GM23248 (cell line): ENCODE data around the gene SCYGR3. TPM values are rescaled to one million over a fixed set of nuclear protein-coding genes. Genes with fewer than 3 reads are reported as not detected.

Experiments
- DNase-seq: peaks from one replicate; pipeline ENCODE4 v3.0.0-alpha.2; 2015
- H2AFZ ChIP-seq: fragments of 200-600 bp; sonication (generic); 2 replicates; pipeline ENCODE4 v1.6.1; 2016; ENCODE audit warnings: antibody characterized with exemption
- H3F3A ChIP-seq: fragments of 200-600 bp; sonication (generic); 2 replicates; pipeline ENCODE4 v1.6.1; 2016; ENCODE audit warnings: mild to moderate bottlenecking, antibody characterized with exemption, mixed run types; ENCODE audit not compliant: insufficient read depth
- H3K27ac ChIP-seq: fragments of 200-600 bp; sonication (generic); 2 replicates; pipeline ENCODE4 v1.5.1; 2016; ENCODE audit warnings: mild to moderate bottlenecking
- H3K27me3 ChIP-seq: fragments of 200-600 bp; sonication (generic); replicated peaks from 2 replicates; pipeline ENCODE4 v1.6.1; 2016; ENCODE audit warnings: mild to moderate bottlenecking; ENCODE audit not compliant: insufficient read depth
- H3K36me3 ChIP-seq: fragments of 200-600 bp; sonication (generic); 2 replicates; pipeline ENCODE4 v1.6.1; 2016; ENCODE audit warnings: low read depth, mild to moderate bottlenecking
- H3K4me1 ChIP-seq: fragments of 200-600 bp; sonication (generic); 2 replicates; pipeline ENCODE4 v1.6.1; 2016; ENCODE audit warnings: mild to moderate bottlenecking; ENCODE audit not compliant: insufficient read depth
- H3K4me2 ChIP-seq: fragments of 200-600 bp; sonication (generic); one replicate; pipeline ENCODE4 v1.6.1; 2016; ENCODE audit warnings: mild to moderate bottlenecking; ENCODE audit not compliant: unreplicated experiment
- H3K4me3 ChIP-seq: fragments of 200-600 bp; sonication (generic); 2 replicates; pipeline ENCODE4 v1.5.1; 2016; ENCODE audit warnings: mild to moderate bottlenecking
- H3K79me2 ChIP-seq: fragments of 200-600 bp; sonication (generic); 2 replicates; pipeline ENCODE4 v1.6.1; 2016; ENCODE audit warnings: mild to moderate bottlenecking; ENCODE audit not compliant: insufficient read depth
- H3K9ac ChIP-seq: fragments of 200-600 bp; sonication (generic); 2 replicates; pipeline ENCODE4 v1.6.1; 2016; ENCODE audit warnings: mild to moderate bottlenecking
- H3K9me2 ChIP-seq: fragments of 200-600 bp; sonication (generic); 2 replicates; pipeline ENCODE4 v1.6.1; 2016; ENCODE audit warnings: mixed run types, mild to moderate bottlenecking, moderate library complexity; ENCODE audit not compliant: insufficient read depth
- H3K9me3 ChIP-seq: fragments of 200-600 bp; sonication (generic); one replicate; pipeline ENCODE4 v1.6.1; 2017; ENCODE audit warnings: low read depth
- H4K20me1 ChIP-seq: fragments of 200-600 bp; sonication (generic); 2 replicates; pipeline ENCODE4 v1.6.0; 2016; ENCODE audit not compliant: insufficient read depth
- EZH2 ChIP-seq: fragments of 200-600 bp; sonication (generic); IDR thresholded peaks from 2 replicates; pipeline ENCODE4 v1.6.1; 2018; ENCODE audit warnings: antibody characterized with exemption, mild to moderate bottlenecking; ENCODE audit not compliant: insufficient read depth, poor library complexity, severe bottlenecking
- EZH2phosphoT487 ChIP-seq: fragments of 200-600 bp; sonication (generic); IDR thresholded peaks from 2 replicates; pipeline ENCODE4 v1.6.1; 2018; ENCODE audit warnings: antibody characterized with exemption, moderate library complexity, mild to moderate bottlenecking, low read depth; ENCODE audit not compliant: insufficient read depth
- WGBS, 2 experiments: methylation state at CpG; one replicate each; pipeline ENCODE4 v1.1.6; 2015 to 2017; ENCODE audit warnings: low lambda C conversion rate in 2 of 2, low coverage in 1 of 2; ENCODE audit errors: missing lambda C conversion rate in 2 of 2; 5-methylcytosine and 5-hydroxymethylcytosine counted together
- in situ Hi-C: fragments of 300-500 bp; cut with MboI; formaldehyde crosslinking; loops from 2 replicates; pipeline ENCODE4 v1.15.0; 2020
- polyA plus RNA-seq: library from polyadenylated mRNA; unstranded; fragments of >200 nt; fragmentation: Nextera tagmentation; extraction: Ambion mirVana; gene quantifications from 2 replicates; pipeline ENCODE4 v1.2.1, GENCODE V29; 2016
- total RNA-seq: library from RNA; depleted of rRNA; stranded (reverse); fragments of >200 nt; shearing (Covaris generic); gene quantifications from 2 replicates; pipeline ENCODE4 v1.2.3, GENCODE V29; 2014

SCYGR3 gene
- total and polyA plus RNA-seq, 2 experiments from 2014 or later, result not detected

DNA sequence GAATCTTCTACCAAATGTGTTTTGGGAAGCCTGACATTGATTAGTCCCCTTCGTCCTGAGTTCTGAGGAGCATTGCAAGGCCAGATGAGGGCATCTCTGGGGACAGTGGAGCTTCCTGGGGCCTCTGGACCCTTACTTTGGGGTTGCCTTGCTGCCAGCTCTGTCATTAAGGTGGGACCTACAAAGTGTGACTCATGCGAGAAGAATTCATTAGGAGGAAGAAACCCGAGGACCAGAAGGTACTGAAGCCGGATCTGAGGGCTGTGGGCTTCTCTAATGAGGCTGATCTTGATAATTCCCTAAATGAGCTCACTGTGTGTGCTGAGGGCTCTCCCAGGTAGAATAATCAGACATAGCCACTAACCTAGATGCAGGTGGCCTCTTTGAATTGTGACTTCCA lies 16.6 kb downstream of the SCYGR3 start:
- H3K9me2 ChIP-seq, result no peaks in the 10 kb centered on the region
- 78 to 82% methylated on average over 4 of the region's 4 CpGs for WGBS, 2 experiments

DNA sequence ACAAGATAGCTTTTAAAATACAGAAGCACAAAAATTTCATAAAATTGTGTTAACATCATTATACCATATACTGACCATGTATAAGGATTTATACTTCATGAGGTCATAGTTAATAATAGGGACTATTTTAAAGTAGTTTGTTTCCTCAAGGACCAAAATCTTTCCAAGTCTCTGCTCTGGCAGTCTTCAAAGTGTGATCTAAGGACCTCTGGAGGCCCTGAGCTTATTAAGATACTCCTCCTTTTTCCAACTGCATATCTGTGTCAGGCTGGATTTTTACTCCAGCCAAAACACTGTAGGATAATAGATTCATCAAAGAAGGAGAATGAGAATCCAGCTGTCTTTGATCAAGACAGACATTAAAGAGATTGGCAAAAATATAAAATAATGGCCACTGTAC lies 17.6 kb downstream of the SCYGR3 start:
- Histone ChIP-seq H2AFZ (no peak overlapping the region), H3K4me2 (no peak overlapping the region), H3K9me3 (no peaks in the 10 kb centered on the region), H3K4me1 (no peaks in the 10 kb centered on the region), H3K27ac (no peak overlapping the region), H3K9ac (no peak overlapping the region), H3K36me3 (no peaks in the 10 kb centered on the region), H3F3A (no peaks in the 10 kb centered on the region), H3K4me3 (no peak overlapping the region), H3K79me2 (no peaks in the 10 kb centered on the region), H3K27me3 (no peaks in the 10 kb centered on the region), H3K9me2 (no peaks in the 10 kb centered on the region), H4K20me1 (no peaks in the 10 kb centered on the region)
- TF ChIP-seq EZH2phosphoT487 (no peak), EZH2 (no peak)
- in situ Hi-C loops, result no loop called here
- no peak for DNase-seq

More for the DNA sequence above, 16.6 kb downstream of the SCYGR3 start:
- in situ Hi-C loops, result no loop called here
- no peak for DNase-seq
- Histone ChIP-seq H3K36me3 (no peaks in the 10 kb centered on the region), H3F3A (no peaks in the 10 kb centered on the region), H2AFZ (no peak overlapping the region), H3K79me2 (no peaks in the 10 kb centered on the region), H3K27ac (no peak overlapping the region), H3K4me2 (no peak overlapping the region), H3K27me3 (no peaks in the 10 kb centered on the region), H3K4me3 (no peak overlapping the region), H3K9ac (no peak overlapping the region), H3K9me3 (no peaks in the 10 kb centered on the region), H4K20me1 (no peaks in the 10 kb centered on the region), H3K4me1 (no peaks in the 10 kb centered on the region)
- TF ChIP-seq EZH2 (no peak), EZH2phosphoT487 (no peak)

DNA sequence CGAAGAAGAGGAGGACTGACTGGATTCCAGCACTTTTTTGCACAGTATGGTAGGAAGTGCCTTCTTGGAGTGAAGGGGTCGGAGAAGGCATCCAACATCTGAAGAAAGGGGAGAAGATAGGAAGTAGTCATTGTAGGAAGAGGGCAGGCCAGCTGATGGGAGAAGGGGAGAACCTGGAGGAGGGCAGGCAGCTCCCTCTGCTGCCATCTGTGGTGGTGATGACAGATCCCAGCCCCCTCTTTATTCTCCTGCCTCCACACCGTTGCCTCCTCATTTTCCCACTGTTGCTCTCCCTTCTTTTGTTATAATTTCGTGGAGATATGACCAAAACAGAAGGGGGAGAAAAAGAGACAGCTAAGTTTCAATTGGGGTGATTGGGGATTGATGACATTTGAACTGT lies 18.8 kb downstream of the SCYGR3 start:
- no peaks in the 10 kb centered on the region for H3K27me3 ChIP-seq

DNA sequence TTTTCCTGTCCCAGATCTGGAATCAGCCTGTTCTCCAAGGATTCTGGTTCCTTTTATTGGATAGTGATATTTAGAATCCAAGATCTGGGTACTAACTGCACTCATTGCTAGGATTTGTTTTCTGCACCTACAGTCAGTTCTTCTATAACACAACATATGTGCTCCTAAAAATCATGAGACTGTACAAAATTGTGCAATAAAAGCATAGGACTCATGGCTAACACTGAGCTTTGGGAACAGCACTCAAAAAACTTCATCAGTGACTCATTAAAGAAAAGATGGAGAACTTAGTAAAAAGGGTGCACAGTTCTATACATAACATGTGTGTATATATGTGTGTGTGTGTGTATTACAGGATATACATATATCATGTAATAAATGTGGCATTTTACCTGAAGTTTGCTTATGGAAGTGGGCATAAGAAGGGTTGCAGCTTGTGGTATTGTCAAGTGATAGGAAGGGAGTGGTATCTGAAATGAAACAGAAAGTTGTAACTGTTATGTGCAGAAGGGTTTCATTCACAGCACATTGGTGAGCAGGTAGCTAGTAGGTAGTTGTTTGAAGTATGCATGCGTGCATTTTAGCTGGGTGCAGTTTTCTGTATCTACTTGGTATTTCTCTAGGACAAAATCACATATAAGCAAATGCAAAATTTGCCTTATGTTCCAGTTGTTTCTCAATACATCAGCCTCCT lies 21.8 kb downstream of the SCYGR3 start:
- H3K9ac ChIP-seq, result no peak overlapping the region
- H3F3A ChIP-seq, result no peaks in the 10 kb centered on the region
- TF ChIP-seq EZH2phosphoT487 (no peak), EZH2 (no peak)
- H3K36me3 ChIP-seq, result no peaks in the 10 kb centered on the region
- no peaks in the 10 kb centered on the region for H3K9me2 ChIP-seq
- no peaks in the 10 kb centered on the region for H3K79me2 ChIP-seq
- H3K4me2 ChIP-seq, result no peak overlapping the region
- H2AFZ ChIP-seq, result no peak overlapping the region
- no peak overlapping the region for H3K4me3 ChIP-seq
- H3K4me1 ChIP-seq, result no peaks in the 10 kb centered on the region
- H3K27ac ChIP-seq, result no peak overlapping the region
- H3K9me3 ChIP-seq, result no peaks in the 10 kb centered on the region
- no peaks in the 10 kb centered on the region for H3K27me3 ChIP-seq
- in situ Hi-C loops, result no loop called here
- DNase-seq, result no peak
- H4K20me1 ChIP-seq, result no peaks in the 10 kb centered on the region
- 50 to 67% methylated on average over 1 of the region's 1 CpG for WGBS, 2 experiments

More for the DNA sequence above, 18.8 kb downstream of the SCYGR3 start:
- in situ Hi-C loops, result no loop called here
- no peak overlapping the region for H3K9ac ChIP-seq
- no peak overlapping the region for H3K27ac ChIP-seq
- H3K36me3 ChIP-seq, result no peaks in the 10 kb centered on the region
- H3K9me2 ChIP-seq, result no peaks in the 10 kb centered on the region
- H3K4me2 ChIP-seq, result no peak overlapping the region
- no peak overlapping the region for H3K4me3 ChIP-seq
- H3F3A ChIP-seq, result no peaks in the 10 kb centered on the region
- WGBS, 2 experiments, result 40 to 45% methylated on average over 4 of the region's 4 CpGs
- no peak for DNase-seq
- TF ChIP-seq EZH2 (no peak), EZH2phosphoT487 (no peak)
- no peak overlapping the region for H2AFZ ChIP-seq
- no peaks in the 10 kb centered on the region for H4K20me1 ChIP-seq
- no peaks in the 10 kb centered on the region for H3K79me2 ChIP-seq
- H3K4me1 ChIP-seq, result no peaks in the 10 kb centered on the region
- H3K9me3 ChIP-seq, result no peaks in the 10 kb centered on the region

DNA sequence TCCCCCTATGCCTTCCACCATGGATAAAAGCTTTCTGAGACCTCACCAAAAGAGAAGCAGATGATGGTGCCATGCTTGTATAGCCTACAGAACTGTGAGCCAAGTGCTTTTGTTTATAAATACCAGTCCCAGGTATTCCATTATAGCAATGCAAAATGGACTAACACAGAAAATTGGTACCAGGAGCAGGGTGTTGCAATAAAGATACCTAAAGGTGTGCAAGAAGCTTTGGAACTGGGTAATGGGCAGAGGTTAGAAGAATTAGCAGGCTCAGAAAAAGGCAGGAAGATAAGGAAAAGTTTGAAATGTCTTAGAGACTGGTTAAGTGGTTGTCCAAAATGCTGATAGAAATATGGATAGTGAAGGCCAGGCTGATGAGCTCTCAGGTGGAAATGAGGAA lies 32.3 kb downstream of the SCYGR3 start:
- Histone ChIP-seq H3K27ac (no peak overlapping the region), H3K9ac (no peak overlapping the region), H3K4me1 (no peaks in the 10 kb centered on the region), H3F3A (no peaks in the 10 kb centered on the region; the same call in 1 of the 2 replicates), H3K27me3 (no peaks in the 10 kb centered on the region), H3K9me2 (no peaks in the 10 kb centered on the region), H4K20me1 (0 out of 2 replicates have a peak, but pooled peaks cover 3% of the 10 kb centered on the region), H3K4me3 (no peak overlapping the region), H2AFZ (no peak overlapping the region), H3K4me2 (no peak overlapping the region), H3K9me3 (no peaks in the 10 kb centered on the region), H3K36me3 (no peaks in the 10 kb centered on the region), H3K79me2 (no peaks in the 10 kb centered on the region)
- no peak for DNase-seq
- TF ChIP-seq EZH2, result no peak
- no peak for TF ChIP-seq EZH2phosphoT487
- in situ Hi-C loops, result no loop called here
